ENCODE data around the gene NEUROD4. TPM values are rescaled to one million over a fixed set of nuclear protein-coding genes. Genes with fewer than 3 reads are reported as not detected.

Gene NEUROD4
- total RNA-seq, 2 experiments from 2014 or later = not detected

GRCh38 chr12:55043542-55043941 is 23.8 kb downstream of the NEUROD4 start:
- ChIA-PET POLR2A (interaction anchor here (1.4 kb wide), 1 partner anchor 11 kb away, joined by 3 read pairs; no protein-coding TSS in a partner anchor), CTCF (no interaction called here)
- Mint-ChIP-seq H3K4me3 (no peak overlapping the region), H3K36me3 (ENCODE audit: low read depth) (no peaks in the 10 kb centered on the region), H3K27me3 (no peaks in the 10 kb centered on the region), H3K27ac (no peak overlapping the region), H3K4me1 (ENCODE audit: low read depth) (peaks cover 17% of the 10 kb centered on the region), H3K9me3 (no peaks in the 10 kb centered on the region)
- H3K9me3 ChIP-seq (ENCODE audit: control insufficient read depth in 1 of 2, insufficient read depth in 1 of 2, low read length in 2 of 2) = no peaks in the 10 kb centered on the region
- intact Hi-C loops (cut with DNase I, micrococcal nuclease) = no loop called here
- no peaks in the 10 kb centered on the region for H3K4me1 ChIP-seq (ENCODE audit: insufficient read depth, low read length)
- no peaks in the 10 kb centered on the region for H3K36me3 ChIP-seq (ENCODE audit: insufficient read depth, low read length)
- no peak for TF ChIP-seq CTCF (IDR thresholded peaks at IDR 0.05)
- no peak overlapping the region for H3K27ac ChIP-seq (ENCODE audit: low read depth in 1 of 2, low read length in 2 of 2)
- no peak for ATAC-seq (ENCODE audit: poor library complexity)
- no peaks in the 10 kb centered on the region for H3K27me3 ChIP-seq (ENCODE audit: control insufficient read depth in 1 of 2, insufficient read depth in 2 of 2, low read length in 2 of 2)
- peak in 3 of 14 experiments; percentile 16 to 53 (median 52) for DNase-seq
- no peak overlapping the region for H3K4me3 ChIP-seq (ENCODE audit: low read length)

- no peaks in the 10 kb centered on the region for H3K4me1 ChIP-seq (ENCODE audit: insufficient read depth, low read length)
- no peaks in the 10 kb centered on the region for H3K9me3 ChIP-seq (ENCODE audit: control insufficient read depth in 1 of 2, insufficient read depth in 1 of 2, low read length in 2 of 2)
- Mint-ChIP-seq H3K9me3 (no peaks in the 10 kb centered on the region), H3K36me3 (ENCODE audit: low read depth) (no peaks in the 10 kb centered on the region), H3K4me3 (no peak overlapping the region), H3K27ac (no peak overlapping the region), H3K27me3 (no peaks in the 10 kb centered on the region), H3K4me1 (ENCODE audit: low read depth) (peaks cover 11% of the 10 kb centered on the region)
- H3K4me3 ChIP-seq (ENCODE audit: low read length) = no peak overlapping the region
- no peak for TF ChIP-seq CTCF (IDR thresholded peaks at IDR 0.05)
- ChIA-PET POLR2A (interaction anchor here (1.4 kb wide), 1 partner anchor 11 kb away, joined by 3 read pairs; no protein-coding TSS in a partner anchor), CTCF (interaction anchor here (1.3 kb wide), 1 partner anchor 25 kb away, joined by 3 read pairs; no protein-coding TSS in a partner anchor)
- DNase-seq (no peak), ATAC-seq (ENCODE audit: poor library complexity) (no peak)
- no peaks in the 10 kb centered on the region for H3K27me3 ChIP-seq (ENCODE audit: control insufficient read depth in 1 of 2, insufficient read depth in 2 of 2, low read length in 2 of 2)
- no peak overlapping the region for H3K27ac ChIP-seq (ENCODE audit: low read depth in 1 of 2, low read length in 2 of 2)
- intact Hi-C loops (cut with DNase I, micrococcal nuclease) = no loop called here
- no peaks in the 10 kb centered on the region for H3K36me3 ChIP-seq (ENCODE audit: insufficient read depth, low read length)
Measured at GRCh38 chr12:55044135-55044534, 24.4 kb downstream of the NEUROD4 start.

- no peak for ATAC-seq (ENCODE audit: poor library complexity)
- Mint-ChIP-seq H3K27me3 (no peaks in the 10 kb centered on the region), H3K9me3 (no peaks in the 10 kb centered on the region), H3K4me1 (ENCODE audit: low read depth) (no peaks in the 10 kb centered on the region), H3K27ac (no peak overlapping the region), H3K4me3 (no peak overlapping the region), H3K36me3 (ENCODE audit: low read depth) (no peaks in the 10 kb centered on the region)
- POLR2A ChIA-PET = no interaction called here
- CTCF ChIA-PET = interaction anchor here (1.2 kb wide), 1 partner anchor 22 kb away, joined by 6 read pairs; no protein-coding TSS in a partner anchor
- intact Hi-C loops (cut with DNase I, micrococcal nuclease) = loop anchor here in 1 of 2 experiments (5.0 kb wide), 1 partner anchor 42 kb away; no protein-coding TSS in a partner anchor
- Histone ChIP-seq H3K9me3 (ENCODE audit: control insufficient read depth in 1 of 2, insufficient read depth in 1 of 2, low read length in 2 of 2) (no peaks in the 10 kb centered on the region), H3K36me3 (ENCODE audit: insufficient read depth, low read length) (no peaks in the 10 kb centered on the region), H3K4me1 (ENCODE audit: insufficient read depth, low read length) (no peaks in the 10 kb centered on the region), H3K27ac (ENCODE audit: low read depth in 1 of 2, low read length in 2 of 2) (no peak overlapping the region), H3K4me3 (ENCODE audit: low read length) (no peak overlapping the region), H3K27me3 (ENCODE audit: control insufficient read depth in 1 of 2, insufficient read depth in 2 of 2, low read length in 2 of 2) (no peaks in the 10 kb centered on the region)
- no peak for TF ChIP-seq CTCF (IDR thresholded peaks at IDR 0.05)
- no peak for DNase-seq
Measured at GRCh38 chr12:55049676-55050075, 29.9 kb downstream of the NEUROD4 start.

Measured in CD4-positive, alpha-beta T cell (primary cell).